Brain microvascular endothelial cell (primary cell): Measurements from ENCODE around the gene UNKL.
"Not testable (repeated sequence)": the region's sequence is repeated elsewhere in the genome, so short reads cannot be mapped to it uniquely, and the experiment has no call there.

Experiments
- DNase-seq: peaks from one replicate; pipeline ENCODE4 v3.0.0-alpha.2; 2020
- H3K27ac ChIP-seq: fragments of 250-450 bp; sonication (Bioruptor Pico); 2 replicates; pipeline ENCODE4 v1.5.1; 2020; ENCODE audit warnings: mild to moderate bottlenecking, moderate library complexity
- H3K27me3 ChIP-seq: fragments of 250-450 bp; sonication (Bioruptor Pico); replicated peaks from 2 replicates; pipeline ENCODE4 v1.5.1; 2020; ENCODE audit warnings: mild to moderate bottlenecking
- H3K36me3 ChIP-seq: fragments of 250-450 bp; sonication (Bioruptor Pico); replicated peaks from 2 replicates; pipeline ENCODE4 v1.5.1; 2020; ENCODE audit warnings: mild to moderate bottlenecking
- H3K4me3 ChIP-seq: 2 replicates; pipeline ENCODE4 v1.5.1; 2011; ENCODE audit warnings: low read depth, mild to moderate bottlenecking, control low read depth, low read length, moderate library complexity
- CTCF ChIP-seq: IDR thresholded peaks from 2 replicates; pipeline ENCODE4 v1.5.1; 2011; ENCODE audit warnings: low read depth, mild to moderate bottlenecking, moderate library complexity, low read length, control low read depth, inconsistent platforms; ENCODE audit errors: missing control alignments
- in situ Hi-C: cut with HindIII; loops from 2 replicates; pipeline ENCODE4 v1.10.0; 2017; ENCODE audit warnings: low sequenced_read_pairs, low pct_ligation_motif_present

UNKL gene

GRCh38 chr16:1443980-1444729 lies 29.7 kb upstream of the UNKL start, which contains the start of gene CCDC154:
Gene CCDC154 (minus strand): TSS chr16:1444556. CDS start chr16:1444322, 234 bp downstream.
- peaks cover 15% of the 10 kb centered on the region for H3K36me3 ChIP-seq
- DNase-seq: no peak
- no peaks in the 10 kb centered on the region for H3K27me3 ChIP-seq
- in situ Hi-C loops: no loop called here
- H3K4me3 ChIP-seq: no peak within 1 kb of the TSS
- TF ChIP-seq CTCF: no peak
- no peak within 1 kb of the TSS for H3K27ac ChIP-seq

GRCh38 chr16:1443403-1443973 lies 29.0 kb upstream of the UNKL start:
- Histone ChIP-seq H3K36me3 (peaks cover 15% of the 10 kb centered on the region), H3K4me3 (no peak overlapping the region), H3K27ac (no peak overlapping the region), H3K27me3 (no peaks in the 10 kb centered on the region)
- DNase-seq: no peak
- in situ Hi-C loops: no loop called here
- TF ChIP-seq CTCF: no peak

GRCh38 chr16:1442697-1443096 lies 28.2 kb upstream of the UNKL start:
- H3K27ac ChIP-seq: no peak overlapping the region
- in situ Hi-C loops: no loop called here
- no peak for TF ChIP-seq CTCF

GRCh38 chr16:1441391-1441829 lies 26.9 kb upstream of the UNKL start:
- in situ Hi-C loops: no loop called here
- no peak for DNase-seq
- peaks cover 8% of the 10 kb centered on the region for H3K36me3 ChIP-seq

More at GRCh38 chr16:1442697-1443096, 28.2 kb upstream of the UNKL start:
- Histone ChIP-seq H3K4me3 (no peak overlapping the region), H3K36me3 (peaks cover 13% of the 10 kb centered on the region), H3K27me3 (no peaks in the 10 kb centered on the region)
- no peak for DNase-seq

GRCh38 chr16:1439699-1440074 lies 25.2 kb upstream of the UNKL start:
- H3K27ac ChIP-seq, H3K4me3 ChIP-seq, H3K27me3 ChIP-seq, H3K36me3 ChIP-seq, in situ Hi-C loops, DNase-seq: not testable (repeated sequence)

More at GRCh38 chr16:1441391-1441829, 26.9 kb upstream of the UNKL start:
- no peak overlapping the region for H3K27ac ChIP-seq
- no peak overlapping the region for H3K4me3 ChIP-seq
- no peaks in the 10 kb centered on the region for H3K27me3 ChIP-seq
- no peak for TF ChIP-seq CTCF

- Histone ChIP-seq H3K27me3 (no peaks in the 10 kb centered on the region), H3K4me3 (no peak overlapping the region), H3K36me3 (no peaks in the 10 kb centered on the region), H3K27ac (no peak overlapping the region)
- no peak for DNase-seq
- in situ Hi-C loops: no loop called here
- TF ChIP-seq CTCF: no peak
These were observed 24.7 kb upstream of the UNKL start for GRCh38 chr16:1439058-1439698.
